ENCODE results near the gene HOXC13.

Gene HOXC13

GRCh38 chr12:53938326-53939140 is at the start of gene HOXC13:
HOXC13 (plus strand) TSS chr12:53938831; CDS start chr12:53938907, 76 bp downstream.
- DNase-seq: peak; percentile 99 to 100

GRCh38 chr12:53890081-53890480 is 48.5 kb upstream of the HOXC13 start:
- no peak for DNase-seq

GRCh38 chr12:53892762-53893395 is 45.8 kb upstream of the HOXC13 start:
- DNase-seq: no peak

GRCh38 chr12:53899230-53899629 is 39.4 kb upstream of the HOXC13 start:
- DNase-seq: no peak

GRCh38 chr12:53907103-53907502 is 31.5 kb upstream of the HOXC13 start:
- no peak for DNase-seq

- no peak for DNase-seq
Measured at GRCh38 chr12:53916788-53917655, 21.6 kb upstream of the HOXC13 start.

- peak in 1 of 2 experiments; percentile 29 for DNase-seq
Measured at GRCh38 chr12:53924521-53925405, 13.9 kb upstream of the HOXC13 start.

- no peak for DNase-seq
Measured at GRCh38 chr12:53927220-53928029, 11.2 kb upstream of the HOXC13 start.

- no peak for DNase-seq
Measured at GRCh38 chr12:53928054-53928835, 10.4 kb upstream of the HOXC13 start.

- no peak for DNase-seq
Measured at GRCh38 chr12:53929527-53929926, 9.1 kb upstream of the HOXC13 start.

- no peak for DNase-seq
Measured at GRCh38 chr12:53930591-53931255, 7.9 kb upstream of the HOXC13 start.

GRCh38 chr12:53931844-53932581 is 6.6 kb upstream of the HOXC13 start:
- no peak for DNase-seq

GRCh38 chr12:53932915-53933314 is 5.7 kb upstream of the HOXC13 start:
- no peak for DNase-seq

- no peak for DNase-seq
Measured at GRCh38 chr12:53935383-53936341, 3.0 kb upstream of the HOXC13 start.

- DNase-seq: no peak
Measured at GRCh38 chr12:53937099-53937498, 1.5 kb upstream of the HOXC13 start.

GRCh38 chr12:53937596-53938325 is 870 bp upstream of the HOXC13 start:
- no peak for DNase-seq

All from NCI-H526 (cell line).